A204.1 (cell line): Measurements from ENCODE around the gene DUSP10.

Experiments used
- FAIRE-seq: peaks from 2 replicates; lab custom pipeline; 2012; peaks lifted over from hg19 to GRCh38; lab: Jason Lieb, UNC

The DUSP10 gene

GRCh38 chr1:221712776-221713431, 29.0 kb downstream of the DUSP10 start:
- FAIRE-seq: no peak

DNA sequence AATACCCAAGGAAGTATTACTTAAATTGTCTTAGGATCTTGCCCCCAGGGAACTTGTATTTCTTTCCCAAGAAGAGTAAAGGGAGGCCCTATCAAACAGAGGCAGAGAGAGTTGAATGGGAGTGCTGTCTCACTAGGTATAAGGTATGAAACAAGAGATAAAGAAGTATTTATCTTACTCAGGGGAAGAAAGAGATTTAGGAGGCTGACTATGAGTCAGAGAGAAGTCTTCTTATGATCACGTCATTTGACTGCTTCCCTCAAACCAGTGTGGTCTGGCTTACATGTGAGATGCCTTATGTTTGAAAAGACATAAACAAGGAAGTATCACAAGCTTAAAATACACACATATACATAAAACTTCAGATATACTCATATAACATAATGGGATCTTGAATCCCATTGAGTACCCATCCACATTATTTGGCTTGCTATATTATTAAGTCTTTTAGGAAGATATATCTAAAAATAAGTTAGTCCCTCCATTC, 29.6 kb downstream of the DUSP10 start:
- FAIRE-seq: no peak

DNA sequence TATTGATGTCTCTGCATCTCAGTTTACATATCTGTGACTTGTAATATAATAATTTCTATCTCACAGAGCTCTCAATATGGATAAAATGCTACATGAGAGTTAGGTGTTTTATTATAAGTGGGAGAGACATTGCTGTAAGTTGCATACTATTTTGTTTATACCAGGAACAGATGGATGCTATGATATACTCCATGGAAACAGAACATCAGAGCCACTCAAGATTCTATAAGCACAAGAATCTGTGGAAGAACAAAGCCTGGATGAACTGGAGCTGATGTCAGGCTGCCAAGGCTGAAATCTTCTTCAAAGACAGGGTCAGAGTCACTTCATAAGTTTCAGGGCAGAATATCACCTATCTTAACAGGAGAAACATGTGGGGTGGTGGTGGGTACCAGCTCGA, 30.2 kb downstream of the DUSP10 start:
- FAIRE-seq: no peak

GRCh38 chr1:221711063-221711577, 30.8 kb downstream of the DUSP10 start:
- no peak for FAIRE-seq

GRCh38 chr1:221709854-221710253, 32.0 kb downstream of the DUSP10 start:
- FAIRE-seq: no peak

GRCh38 chr1:221708987-221709386, 32.9 kb downstream of the DUSP10 start:
- no peak for FAIRE-seq

GRCh38 chr1:221708076-221708571, 33.8 kb downstream of the DUSP10 start:
- no peak for FAIRE-seq

DNA sequence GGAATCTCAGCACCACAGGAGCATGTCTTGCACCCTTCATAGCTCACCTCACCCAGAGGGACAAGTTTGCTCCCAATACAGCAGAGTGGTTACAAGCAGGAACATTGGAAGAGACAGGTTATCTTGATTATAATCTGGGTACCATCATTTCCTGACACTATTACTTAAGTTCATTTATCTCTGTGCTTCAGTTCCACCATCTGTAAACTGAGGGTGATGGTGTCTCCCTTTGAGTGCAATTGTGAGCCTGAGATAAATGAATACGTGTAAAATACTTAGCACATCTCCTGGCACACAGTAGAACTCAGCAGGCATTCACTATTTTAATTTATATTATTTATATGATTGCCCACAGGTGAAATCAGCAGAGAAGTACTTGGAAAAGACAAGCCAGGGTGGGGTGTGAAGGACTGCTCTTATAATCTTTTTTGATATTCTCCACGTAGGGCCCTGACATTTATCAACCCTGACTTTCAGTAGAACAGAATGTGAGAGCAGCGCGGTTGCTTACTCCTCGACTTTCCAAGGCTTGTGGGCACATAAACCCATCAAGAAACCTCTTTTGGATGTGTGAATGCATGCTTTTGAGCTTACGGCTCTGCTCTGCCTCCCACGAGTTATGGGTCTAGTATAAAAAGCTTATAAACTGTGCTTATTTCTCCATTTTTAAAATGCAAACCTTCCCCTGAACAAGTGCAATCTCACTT, 34.9 kb downstream of the DUSP10 start:
- no peak for FAIRE-seq

DNA sequence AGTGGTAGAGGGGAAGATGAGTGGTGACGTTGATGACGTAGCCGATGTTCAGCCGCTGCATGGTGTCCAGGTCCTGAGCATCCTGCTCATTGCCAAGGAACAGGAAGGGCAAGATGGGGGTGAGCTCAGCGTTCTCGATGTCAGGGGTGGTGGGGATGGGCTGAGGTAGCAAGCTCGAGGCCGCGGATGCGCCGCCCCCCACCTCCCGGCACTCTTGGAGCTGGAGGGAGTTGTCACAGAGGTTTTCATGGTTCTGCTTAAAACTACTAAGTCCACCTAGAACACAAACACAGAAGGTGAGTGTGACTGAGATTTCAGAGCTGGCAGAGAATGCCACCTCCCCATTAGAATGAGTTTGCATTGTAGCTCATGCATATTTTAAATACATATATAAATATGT, 35.7 kb downstream of the DUSP10 start:
- FAIRE-seq: no peak

- no peak for FAIRE-seq
These were observed 37.6 kb downstream of the DUSP10 start for GRCh38 chr1:221704306-221704705.

- no peak for FAIRE-seq
These were observed 40.2 kb downstream of the DUSP10 start for GRCh38 chr1:221701570-221702186.

DNA sequence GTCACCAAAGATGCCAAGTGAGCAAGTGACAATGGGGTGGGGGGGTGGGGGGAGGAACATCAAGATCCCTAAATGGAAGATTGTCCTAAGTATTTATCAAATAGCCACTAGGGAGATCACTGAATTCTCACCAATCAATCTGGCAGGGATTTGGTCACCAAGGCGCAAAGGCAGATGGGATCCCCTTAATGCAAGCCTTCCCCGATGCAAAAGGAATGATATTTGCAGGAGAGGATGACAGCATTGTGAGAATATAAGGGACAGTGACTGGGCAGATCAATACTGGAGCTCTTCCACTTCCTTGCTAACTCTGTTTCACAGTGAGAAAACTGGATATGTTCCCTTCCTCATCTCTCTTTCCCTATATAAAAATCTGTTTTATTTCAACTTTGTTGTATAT, 40.9 kb downstream of the DUSP10 start:
- FAIRE-seq: no peak

DNA sequence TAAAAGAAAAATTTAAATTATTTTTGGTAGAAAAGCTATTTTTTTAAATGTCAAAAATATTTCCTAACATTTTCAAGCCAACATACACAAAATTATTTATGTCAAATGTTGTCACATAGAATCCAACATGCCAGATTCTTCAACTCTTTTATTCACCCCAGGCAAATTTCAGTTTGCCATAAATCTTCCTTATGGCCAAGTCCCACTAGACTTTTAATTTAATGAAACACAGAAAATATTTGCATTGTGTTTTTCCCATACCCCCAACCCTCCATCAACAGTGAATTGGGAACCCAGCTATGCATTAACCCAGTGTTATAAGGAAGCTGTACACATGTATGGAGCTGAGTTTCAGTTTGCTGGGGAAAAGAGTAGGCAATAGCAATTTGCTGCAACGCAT, 41.4 kb downstream of the DUSP10 start:
- no peak for FAIRE-seq

DNA sequence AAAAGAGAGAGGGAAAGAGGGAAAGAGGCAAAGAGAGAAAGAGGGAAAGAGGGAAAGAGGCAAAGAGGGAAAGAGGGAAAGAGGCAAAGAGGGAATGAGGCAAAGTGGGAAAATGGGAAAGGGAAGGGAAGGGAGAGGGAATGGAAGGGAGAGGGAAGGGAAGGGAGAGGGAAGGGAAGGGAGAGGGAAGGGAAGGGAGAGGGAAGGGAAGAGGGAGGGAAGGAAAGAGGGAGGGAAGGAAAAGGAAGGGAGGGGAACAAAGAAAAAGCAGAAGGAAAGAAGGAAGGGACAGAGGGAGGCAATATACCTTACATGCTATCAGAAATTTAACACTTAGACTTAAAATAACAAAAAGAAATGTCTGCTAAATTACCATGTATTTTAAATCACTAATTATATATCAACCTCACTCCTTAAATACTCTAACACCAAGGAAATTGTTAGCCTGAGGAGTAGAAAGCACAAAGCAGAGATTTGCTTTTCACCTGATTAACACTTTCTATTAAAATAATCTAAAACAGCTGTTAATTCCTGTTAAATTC, 41.8 kb downstream of the DUSP10 start:
- no peak for FAIRE-seq

DNA sequence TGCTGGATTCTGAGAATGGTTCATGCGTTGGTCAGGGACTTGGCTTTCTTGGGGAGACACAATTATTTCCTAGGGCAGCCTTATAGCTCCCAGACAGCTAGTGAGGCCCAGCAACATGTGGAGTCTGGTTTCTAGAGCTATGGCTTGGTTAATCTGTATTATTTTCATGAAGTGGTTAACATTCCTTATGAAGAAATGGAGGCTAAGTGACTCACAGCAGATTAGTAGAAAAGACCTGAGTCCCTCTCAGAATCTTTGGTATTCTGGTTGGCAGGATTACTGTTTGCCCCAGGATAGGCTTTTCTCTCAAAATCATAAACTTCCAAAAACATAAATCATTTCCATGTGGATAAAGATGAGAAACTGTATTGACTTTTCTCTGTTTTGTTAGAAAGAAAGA, 42.3 kb downstream of the DUSP10 start:
- FAIRE-seq: no peak

GRCh38 chr1:221698579-221699349, 43.1 kb downstream of the DUSP10 start:
- no peak for FAIRE-seq

DNA sequence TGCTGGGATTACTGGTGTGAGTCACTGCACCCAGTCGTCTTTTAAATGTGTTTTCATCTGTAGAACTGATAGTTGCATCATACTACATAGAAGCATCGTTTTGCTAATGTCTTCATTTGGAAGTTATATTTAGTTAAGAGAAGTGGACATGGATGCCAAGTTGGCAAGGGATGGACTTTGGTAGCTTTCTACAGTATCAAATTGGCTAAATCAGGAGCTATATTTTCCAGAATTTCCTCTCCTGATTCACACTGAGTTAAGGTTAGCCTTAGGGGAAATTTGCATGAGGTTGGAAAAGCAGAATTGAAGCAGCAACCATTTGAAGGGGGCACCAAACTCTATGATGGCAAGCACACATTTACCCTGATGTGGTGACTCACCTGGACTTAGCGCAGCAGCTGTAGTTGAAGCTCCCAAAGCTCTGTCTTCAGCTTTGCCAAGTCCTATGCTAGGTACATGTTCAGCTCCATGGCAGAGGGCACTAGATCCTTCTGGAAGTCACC, 43.9 kb downstream of the DUSP10 start:
- no peak for FAIRE-seq

GRCh38 chr1:221696718-221697461, 45.0 kb downstream of the DUSP10 start:
- no peak for FAIRE-seq

DNA sequence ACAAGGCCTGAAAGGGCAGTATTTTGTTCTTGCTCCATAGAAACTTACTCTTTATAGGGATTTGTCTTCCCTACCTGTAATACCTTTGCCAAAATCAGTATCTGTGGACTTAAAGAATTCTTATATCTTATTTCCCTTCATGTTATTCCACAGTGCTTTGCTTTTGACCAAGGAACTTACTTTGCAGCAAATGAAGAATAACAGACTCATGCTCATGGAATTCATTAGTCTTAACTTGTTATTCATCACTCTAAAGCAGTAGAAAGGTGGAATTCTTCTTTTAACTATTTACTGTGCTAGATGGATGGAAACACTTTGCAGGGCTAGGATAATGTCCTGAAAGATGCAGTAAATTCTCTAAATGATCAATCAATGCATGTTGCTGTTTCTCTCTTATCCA, 45.9 kb downstream of the DUSP10 start:
- no peak for FAIRE-seq

- FAIRE-seq: no peak
These were observed 46.6 kb downstream of the DUSP10 start for GRCh38 chr1:221695301-221695700.

DNA sequence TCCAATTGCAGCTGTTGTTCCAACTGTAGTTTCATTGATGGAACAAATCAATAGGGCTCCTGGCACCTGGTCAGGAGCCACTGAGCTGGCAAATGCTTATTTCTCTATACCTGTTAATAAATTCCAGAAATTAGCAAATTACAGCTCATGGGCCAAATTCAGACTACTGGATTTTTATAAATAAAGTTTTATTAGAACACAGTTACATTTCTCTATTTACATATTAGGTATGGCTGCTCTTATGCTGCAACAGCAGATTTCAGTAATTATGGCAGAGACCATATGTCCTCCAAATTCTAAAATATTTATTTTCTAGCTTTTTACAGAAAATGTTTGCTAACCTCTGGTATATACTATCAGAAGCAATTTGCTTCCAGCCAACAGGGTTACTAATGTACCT, 47.8 kb downstream of the DUSP10 start:
- no peak for FAIRE-seq
